ENCODE measurements around the gene ZNRF4.

Gene ZNRF4

DNA sequence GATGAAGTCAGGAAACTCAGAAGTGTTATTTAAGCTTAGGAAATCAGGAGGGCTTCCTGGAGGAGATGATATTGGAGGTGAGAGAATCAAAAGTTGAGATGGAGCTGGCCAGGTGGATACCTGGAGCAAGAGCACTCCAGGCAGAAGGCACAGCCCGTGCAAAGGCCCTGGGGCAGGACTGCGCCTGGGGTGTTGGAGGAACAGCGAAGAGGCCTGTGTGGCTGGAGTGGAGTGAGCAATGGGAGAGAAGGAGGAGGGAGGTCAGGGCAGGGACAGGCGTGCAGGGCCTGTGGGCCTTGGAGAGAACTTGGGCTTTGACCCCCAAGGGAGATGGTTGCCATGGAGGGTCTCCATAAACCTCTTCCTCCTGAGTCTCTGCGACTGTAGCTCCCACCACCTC lies 42.1 kb downstream of the ZNRF4 start:
- Histone ChIP-seq H3K27me3 (peaks cover 0 to 68% of the 10 kb centered on the region in 2 donors), H3K36me3 (no peaks in the 10 kb centered on the region), H3K27ac (no peak overlapping the region), H3K9me3 (peaks cover 0 to 20% (median 14%) of the 10 kb centered on the region in 3 donors), H3K4me3 (no peak overlapping the region), H3K4me1 (no peaks in the 10 kb centered on the region)
- TF ChIP-seq, protein P1, sequence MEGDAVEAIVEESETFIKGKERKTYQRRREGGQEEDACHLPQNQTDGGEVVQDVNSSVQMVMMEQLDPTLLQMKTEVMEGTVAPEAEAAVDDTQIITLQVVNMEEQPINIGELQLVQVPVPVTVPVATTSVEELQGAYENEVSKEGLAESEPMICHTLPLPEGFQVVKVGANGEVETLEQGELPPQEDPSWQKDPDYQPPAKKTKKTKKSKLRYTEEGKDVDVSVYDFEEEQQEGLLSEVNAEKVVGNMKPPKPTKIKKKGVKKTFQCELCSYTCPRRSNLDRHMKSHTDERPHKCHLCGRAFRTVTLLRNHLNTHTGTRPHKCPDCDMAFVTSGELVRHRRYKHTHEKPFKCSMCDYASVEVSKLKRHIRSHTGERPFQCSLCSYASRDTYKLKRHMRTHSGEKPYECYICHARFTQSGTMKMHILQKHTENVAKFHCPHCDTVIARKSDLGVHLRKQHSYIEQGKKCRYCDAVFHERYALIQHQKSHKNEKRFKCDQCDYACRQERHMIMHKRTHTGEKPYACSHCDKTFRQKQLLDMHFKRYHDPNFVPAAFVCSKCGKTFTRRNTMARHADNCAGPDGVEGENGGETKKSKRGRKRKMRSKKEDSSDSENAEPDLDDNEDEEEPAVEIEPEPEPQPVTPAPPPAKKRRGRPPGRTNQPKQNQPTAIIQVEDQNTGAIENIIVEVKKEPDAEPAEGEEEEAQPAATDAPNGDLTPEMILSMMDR (IDR thresholded peaks at IDR 0.05) = no peak
- intact Hi-C loops (cut with DNase I; ENCODE audit: low total_unique reads) = no loop called here
- DNase-seq = no peak

DNA sequence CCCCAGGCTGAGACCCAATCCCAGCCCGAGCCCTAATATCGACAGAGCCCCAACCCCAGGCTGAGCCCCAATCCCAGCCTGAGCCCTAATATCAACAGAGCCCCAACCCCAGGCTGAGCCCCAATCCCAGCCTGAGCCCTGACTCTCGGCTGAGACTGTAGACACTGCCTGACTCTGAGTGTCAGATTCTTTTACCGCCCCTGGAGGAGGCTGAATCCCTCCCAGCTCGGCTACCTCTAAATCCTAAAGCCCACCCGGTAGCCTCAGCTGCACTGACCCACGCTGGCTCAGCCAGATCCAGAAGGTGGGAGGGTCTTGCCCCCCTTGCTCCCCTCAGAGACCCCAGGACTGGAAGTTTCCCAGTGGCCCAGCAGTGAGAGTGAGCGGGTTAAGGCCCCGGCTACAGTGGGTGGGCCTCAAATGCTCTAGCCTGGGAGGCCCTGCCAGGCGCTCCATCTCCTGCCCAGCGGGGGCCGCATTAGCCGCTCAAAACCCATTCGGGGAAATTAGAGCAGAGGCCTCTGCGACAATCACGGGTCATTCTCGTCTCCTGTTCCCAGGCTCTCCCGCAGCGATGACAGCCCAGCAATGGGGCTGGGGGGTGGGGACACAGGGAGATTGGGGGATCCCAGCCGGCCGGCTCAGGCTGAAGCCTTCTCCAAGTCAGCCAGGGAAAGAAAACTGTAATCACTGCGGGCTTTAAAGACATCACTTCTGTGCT lies 43.8 kb downstream of the ZNRF4 start:
- no peaks in the 10 kb centered on the region for H3K36me3 ChIP-seq
- no peak for DNase-seq
- H3K27ac ChIP-seq = no peak overlapping the region
- H3K4me1 ChIP-seq = no peaks in the 10 kb centered on the region
- H3K9me3 ChIP-seq = peaks cover 0 to 30% (median 29%) of the 10 kb centered on the region in 3 donors
- H3K27me3 ChIP-seq = peaks cover 0 to 52% of the 10 kb centered on the region in 2 donors
- TF ChIP-seq, protein P1 (IDR thresholded peaks at IDR 0.05) = no peak
- H3K4me3 ChIP-seq = no peak overlapping the region
- intact Hi-C loops (cut with DNase I; ENCODE audit: low total_unique reads) = no loop called here

DNA sequence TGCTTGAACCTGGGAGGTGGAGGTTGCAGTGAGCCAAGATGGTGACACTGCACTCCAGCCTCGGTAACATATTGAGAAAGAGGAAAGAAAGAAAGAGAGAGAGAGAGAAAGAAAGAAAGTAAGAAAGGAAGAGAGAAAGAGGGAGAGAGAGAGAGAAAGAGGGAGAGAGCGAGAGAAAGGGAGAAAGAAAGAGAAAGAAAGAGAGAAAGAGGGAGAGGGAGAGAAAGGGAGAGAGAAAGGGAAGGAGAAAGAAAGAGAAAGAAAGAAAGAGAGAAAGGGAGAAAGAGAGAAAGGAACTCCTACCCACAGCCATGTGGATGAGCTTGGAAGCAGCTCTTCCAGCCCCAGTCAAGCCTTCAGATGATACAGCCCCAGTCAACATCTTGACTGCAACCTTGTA lies 46.7 kb downstream of the ZNRF4 start:
- H3K36me3 ChIP-seq = no peaks in the 10 kb centered on the region
- no peak overlapping the region for H3K4me3 ChIP-seq
- DNase-seq = no peak
- intact Hi-C loops (cut with DNase I; ENCODE audit: low total_unique reads) = no loop called here
- H3K27me3 ChIP-seq = peaks cover 0 to 33% of the 10 kb centered on the region in 2 donors
- TF ChIP-seq, protein P1 (IDR thresholded peaks at IDR 0.05) = no peak
- H3K27ac ChIP-seq = no peak overlapping the region
- peaks cover 0 to 43% (median 37%) of the 10 kb centered on the region in 3 donors for H3K9me3 ChIP-seq
- H3K4me1 ChIP-seq = no peaks in the 10 kb centered on the region

DNA sequence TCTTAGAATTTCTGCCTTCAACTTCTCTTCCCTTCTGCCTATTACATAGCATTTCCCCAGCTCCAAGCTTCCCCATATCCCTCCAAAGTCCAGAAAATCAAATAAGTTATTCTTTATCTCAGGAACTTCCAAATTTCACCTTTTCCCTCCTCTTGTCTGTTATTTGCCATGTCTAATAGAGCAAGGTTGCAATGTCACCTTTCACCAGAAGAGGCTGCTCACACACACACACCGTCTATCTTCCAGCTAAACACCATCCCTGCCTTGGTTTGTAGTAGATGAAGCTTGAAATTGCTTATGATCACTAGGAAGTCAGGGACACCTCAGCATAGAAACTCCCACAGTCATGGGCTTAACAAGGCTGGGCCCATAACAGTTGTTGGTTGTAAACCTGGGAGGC lies 48.4 kb downstream of the ZNRF4 start:
- no peaks in the 10 kb centered on the region for H3K36me3 ChIP-seq
- TF ChIP-seq, protein P1 (IDR thresholded peaks at IDR 0.05) = no peak
- H3K4me1 ChIP-seq = no peaks in the 10 kb centered on the region
- peaks cover 0 to 43% (median 37%) of the 10 kb centered on the region in 3 donors for H3K9me3 ChIP-seq
- H3K4me3 ChIP-seq = no peak overlapping the region
- H3K27me3 ChIP-seq = peaks cover 0 to 26% of the 10 kb centered on the region in 2 donors
- DNase-seq = no peak
- intact Hi-C loops (cut with DNase I; ENCODE audit: low total_unique reads) = no loop called here
- no peak overlapping the region for H3K27ac ChIP-seq

DNA sequence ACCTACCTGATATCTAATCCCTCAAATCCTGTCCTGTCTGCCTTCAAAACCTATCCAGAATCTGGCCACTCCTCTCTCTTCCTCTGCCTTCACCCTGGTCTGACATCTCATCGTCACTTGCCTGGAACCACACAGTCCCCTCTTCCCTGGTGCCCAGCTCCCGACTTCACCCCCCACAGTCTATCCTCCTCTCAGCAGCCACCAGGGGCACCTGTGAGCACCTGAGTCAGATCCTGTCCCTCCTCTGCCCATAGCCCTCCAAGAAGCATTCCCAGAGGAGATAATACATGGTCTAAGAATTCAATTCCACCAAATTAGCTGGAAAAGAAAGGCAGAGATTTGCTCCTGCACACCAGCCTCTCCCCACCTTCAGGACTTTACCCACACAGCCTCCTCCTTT lies 48.9 kb downstream of the ZNRF4 start:
- TF ChIP-seq, protein P1 (IDR thresholded peaks at IDR 0.05) = no peak
- Histone ChIP-seq H3K4me1 (no peaks in the 10 kb centered on the region), H3K27me3 (peaks cover 0 to 21% of the 10 kb centered on the region in 2 donors), H3K4me3 (no peak overlapping the region), H3K27ac (no peak overlapping the region), H3K9me3 (peaks cover 0 to 43% (median 37%) of the 10 kb centered on the region in 3 donors), H3K36me3 (no peaks in the 10 kb centered on the region)
- no peak for DNase-seq
- intact Hi-C loops (cut with DNase I; ENCODE audit: low total_unique reads) = no loop called here

Data from tibial artery (tissue), 4 donors.